ENCODE measurements around the gene EMSY.
A peak's percentile ranks its signal among the peaks of the same experiment; 100 is the strongest.

Gene EMSY

GRCh38 chr11:76554767-76555166 is 109.9 kb downstream of the EMSY start:
- TF ChIP-seq CTCF (IDR thresholded peaks at IDR 0.05; ENCODE audit: low read depth, low read length) = no peak
- H3K4me3 ChIP-seq (replicated peaks in 1 of 2; ENCODE audit: low read depth in 2 of 2, low read length in 2 of 2) = no peak overlapping the region
- DNase-seq (ENCODE audit: low read depth in 2 of 2) = no peak

GRCh38 chr11:76557466-76557865 is 112.6 kb downstream of the EMSY start:
- DNase-seq (ENCODE audit: low read depth in 2 of 2) = no peak
- no peak overlapping the region for H3K4me3 ChIP-seq (replicated peaks in 1 of 2; ENCODE audit: low read depth in 2 of 2, low read length in 2 of 2)
- no peak for TF ChIP-seq CTCF (IDR thresholded peaks at IDR 0.05; ENCODE audit: low read depth, low read length)

- no peak overlapping the region for H3K4me3 ChIP-seq (replicated peaks in 1 of 2; ENCODE audit: low read depth in 2 of 2, low read length in 2 of 2)
- TF ChIP-seq CTCF (IDR thresholded peaks at IDR 0.05; ENCODE audit: low read depth, low read length) = no peak
- no peak for DNase-seq (ENCODE audit: low read depth in 2 of 2)
Measured at GRCh38 chr11:76558473-76558872, 113.7 kb downstream of the EMSY start.

- no peak for DNase-seq (ENCODE audit: low read depth in 2 of 2)
- TF ChIP-seq CTCF (IDR thresholded peaks at IDR 0.05; ENCODE audit: low read depth, low read length) = no peak
- no peak overlapping the region for H3K4me3 ChIP-seq (replicated peaks in 1 of 2; ENCODE audit: low read depth in 2 of 2, low read length in 2 of 2)
Measured at GRCh38 chr11:76558891-76559290, 114.1 kb downstream of the EMSY start.

- no peak for DNase-seq (ENCODE audit: low read depth in 2 of 2)
- H3K4me3 ChIP-seq (replicated peaks in 1 of 2; ENCODE audit: low read depth in 2 of 2, low read length in 2 of 2) = no peak overlapping the region
- TF ChIP-seq CTCF (IDR thresholded peaks at IDR 0.05; ENCODE audit: low read depth, low read length) = no peak
Measured at GRCh38 chr11:76559346-76559745, 114.5 kb downstream of the EMSY start.

- no peak for TF ChIP-seq CTCF (IDR thresholded peaks at IDR 0.05; ENCODE audit: low read depth, low read length)
Measured at GRCh38 chr11:76560219-76560618, 115.4 kb downstream of the EMSY start.

GRCh38 chr11:76561245-76561644 is 116.4 kb downstream of the EMSY start:
- TF ChIP-seq CTCF (IDR thresholded peaks at IDR 0.05; ENCODE audit: low read depth, low read length) = no peak
- H3K4me3 ChIP-seq (replicated peaks in 1 of 2; ENCODE audit: low read depth in 2 of 2, low read length in 2 of 2) = no peak overlapping the region
- DNase-seq (ENCODE audit: low read depth in 2 of 2) = no peak

More at GRCh38 chr11:76560219-76560618, 115.4 kb downstream of the EMSY start:
- H3K4me3 ChIP-seq (replicated peaks in 1 of 2; ENCODE audit: low read depth in 2 of 2, low read length in 2 of 2) = no peak overlapping the region
- peak in 1 of 2 donors; percentile 50 for DNase-seq (ENCODE audit: low read depth in 2 of 2)
